Lower leg skin (tissue), 3 donors: ENCODE results near the gene ARHGEF33.

ENCODE experiments used
- CTCF ChIP-seq, 3 donors: fragments of 450-650 bp; IDR thresholded peaks; one replicate each; pipeline ENCODE4 v1.5.1; 2016; ENCODE audit warnings: antibody characterized with exemption in 3 of 3, mild to moderate bottlenecking in 3 of 3, moderate library complexity in 2 of 3
- POLR2A ChIP-seq, 2 donors: fragments of 450-650 bp; IDR thresholded peaks; one replicate each; pipeline ENCODE4 v1.6.1; 2016 to 2017; ENCODE audit warnings: antibody characterized with exemption in 2 of 2, mild to moderate bottlenecking in 1 of 2, moderate library complexity in 1 of 2

GRCh38 chr2:39008665-39009064, 119.0 kb downstream of the ARHGEF33 start:
- TF ChIP-seq CTCF (IDR thresholded peaks at IDR 0.05) (no peak), POLR2A (IDR thresholded peaks at IDR 0.05) (no peak)
